Measurements from ENCODE around the gene TIMMDC1. TPM values are rescaled to one million over a fixed set of nuclear protein-coding genes. Genes with fewer than 3 reads are reported as not detected.

TIMMDC1 gene
- total and polyA plus RNA-seq, 2 of the 4 experiments (the other 2 are of a cell fraction), result 52.5 to 56.6 TPM

- H3K4ac ChIP-seq (ENCODE audit: low read depth, low read length), result no peak overlapping the region
- no peak overlapping the region for H3K27ac ChIP-seq (ENCODE audit: insufficient read depth, low read length)
- H3K14ac ChIP-seq (replicated peaks; ENCODE audit: low read depth, low read length), result no peak overlapping the region
- H3K9me1 ChIP-seq (ENCODE audit: insufficient read depth, low read length), result no peaks in the 10 kb centered on the region
- no peaks in the 10 kb centered on the region for H3K36me3 ChIP-seq (ENCODE audit: control insufficient read depth, insufficient read depth, low read length)
- intact Hi-C loops (cut with micrococcal nuclease), result no loop called here
- H3K79me1 ChIP-seq (ENCODE audit: low read depth in 1 of 2, low read length in 2 of 2), result no peaks in the 10 kb centered on the region
- in situ Hi-C loops (cut with MboI; ENCODE audit: low sequenced_read_pairs), result no loop called here
- H2AFZ ChIP-seq (replicated peaks; ENCODE audit: low read length, poor library complexity), result no peak overlapping the region
- H3K56ac ChIP-seq (ENCODE audit: extremely low read depth, insufficient read depth, low read length), result no peak overlapping the region
- H2AK5ac ChIP-seq (ENCODE audit: low read depth, low read length), result no peak overlapping the region
- no peak overlapping the region for H3K23ac ChIP-seq (ENCODE audit: low read depth, low read length)
- no peaks in the 10 kb centered on the region for H4K20me1 ChIP-seq (ENCODE audit: insufficient read depth, low read length)
- ChIA-PET POLR2A (ENCODE audit: unreplicated experiment) (no interaction called here), CTCF (no interaction called here)
- no peak overlapping the region for H3K9ac ChIP-seq (ENCODE audit: low read depth, low read length)
- no peaks in the 10 kb centered on the region for H3K9me3 ChIP-seq (ENCODE audit: control insufficient read depth, insufficient read depth, low read length)
- H2BK15ac ChIP-seq (ENCODE audit: low read depth, low read length), result no peak overlapping the region
- DNase-seq (no peak), ATAC-seq (ENCODE audit: low read depth) (no peak)
- H2AK9ac ChIP-seq (replicated peaks; ENCODE audit: low read depth, low read length, poor library complexity), result no peak overlapping the region
- H4K8ac ChIP-seq (ENCODE audit: low read depth in 2 of 2, low read length in 2 of 2), result no peak overlapping the region
- H3K18ac ChIP-seq (ENCODE audit: low read depth, low read length), result no peak overlapping the region
- H2BK120ac ChIP-seq (ENCODE audit: low read depth, low read length), result no peak overlapping the region
- H3K4me1 ChIP-seq (ENCODE audit: control insufficient read depth, insufficient read depth, low read length), result no peaks in the 10 kb centered on the region
- H3K4me2 ChIP-seq (ENCODE audit: low read depth, low read length), result no peak overlapping the region
- H3K27me3 ChIP-seq (ENCODE audit: control insufficient read depth, insufficient read depth, low read length), result peaks cover 27% of the 10 kb centered on the region
- dilution Hi-C loops (cut with HindIII; ENCODE audit: low sequenced_read_pairs, unreplicated experiment), result no loop called here
- TF ChIP-seq CHD1 (IDR thresholded peaks at IDR 0.05; ENCODE audit: low read depth, low read length), result no peak
- no peak for TF ChIP-seq FOS (IDR thresholded peaks at IDR 0.05; ENCODE audit: low read depth, low read length)
- TF ChIP-seq SMC3 (IDR thresholded peaks at IDR 0.05; ENCODE audit: low read depth, low read length), result no peak
- no peak for TF ChIP-seq CTCF (conservative IDR thresholded peaks at IDR 0.05; ENCODE audit: low read depth, low read length)
- TF ChIP-seq BHLHE40 (IDR thresholded peaks at IDR 0.05; ENCODE audit: low read depth, low read length), result no peak
- TF ChIP-seq RCOR1 (IDR thresholded peaks at IDR 0.05; ENCODE audit: insufficient replicate concordance, low read length), result no peak
- no peak for TF ChIP-seq RFX5 (IDR thresholded peaks at IDR 0.05; ENCODE audit: low read depth, low read length)
- TF ChIP-seq CEBPB (IDR thresholded peaks at IDR 0.05; ENCODE audit: low read depth, low read length), result no peak
- TF ChIP-seq RAD21 (IDR thresholded peaks at IDR 0.05; ENCODE audit: low read length), result no peak
- TF ChIP-seq POLR2A (IDR thresholded peaks at IDR 0.05; ENCODE audit: low read depth, low read length), result no peak
- no peak for TF ChIP-seq NFE2L2 (IDR thresholded peaks at IDR 0.05; ENCODE audit: low read depth, low read length)
- no peak for TF ChIP-seq MAFK (IDR thresholded peaks at IDR 0.05; ENCODE audit: low read depth, low read length)
- TF ChIP-seq MXI1 (IDR thresholded peaks at IDR 0.05; ENCODE audit: borderline replicate concordance, low read depth, low read length), result no peak
- no peak for TF ChIP-seq USF2 (IDR thresholded peaks at IDR 0.05; ENCODE audit: low read depth, low read length)
- TF ChIP-seq ELK1 (IDR thresholded peaks at IDR 0.05; ENCODE audit: borderline replicate concordance, low read depth, low read length), result no peak
- no peak overlapping the region for H4K91ac ChIP-seq (ENCODE audit: insufficient read depth, low read depth, low read length)
- no TSS peak for BruUV-seq (replicated peaks)
- H4K5ac ChIP-seq (ENCODE audit: low read depth, low read length), result no peak overlapping the region
- H2BK20ac ChIP-seq (ENCODE audit: low read depth, low read length), result no peak overlapping the region
- 75% methylated on average over 2 of the region's 4 CpGs; no CpG with 5 or more reads in 1 of the 2 experiments for WGBS, 2 experiments (ENCODE audit: extremely low coverage in 2 of 2, insufficient read length in 1 of 2)
- no peak overlapping the region for H2BK5ac ChIP-seq (ENCODE audit: low read depth, low read length, poor library complexity, severe bottlenecking)
- H3K4me3 ChIP-seq (ENCODE audit: insufficient read depth, low read depth, low read length), result no peak overlapping the region
Measured at GRCh38 chr3:119555309-119555735, 57.0 kb downstream of the TIMMDC1 start.

All from IMR-90 (cell line).